ENCODE results near the gene PSMD9. TPM values are rescaled to one million over a fixed set of nuclear protein-coding genes. Genes with fewer than 3 reads are reported as not detected.

Gene PSMD9
- total RNA-seq, 1 experiment from 2014 or later = 86.4 TPM

DNA sequence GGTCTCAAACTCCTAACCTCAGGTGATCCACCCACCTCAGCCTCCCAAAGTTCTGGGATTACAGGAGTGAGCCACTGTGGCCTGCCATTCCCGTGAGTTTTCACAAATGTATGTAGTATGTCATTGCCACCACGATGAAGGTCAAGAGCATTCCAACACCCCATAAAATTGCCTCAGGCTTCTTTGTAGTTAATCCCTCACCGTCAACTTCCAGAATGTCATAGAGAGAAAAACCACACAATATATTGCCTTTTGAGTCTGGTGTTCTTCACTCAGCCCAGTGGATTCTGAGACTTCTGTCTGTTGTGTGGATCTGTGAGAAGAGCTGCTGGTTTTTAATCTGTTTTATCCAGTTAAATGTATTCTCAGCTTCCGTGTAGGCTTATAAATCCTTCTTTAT, 17.2 kb downstream of the PSMD9 start:
- Histone ChIP-seq H3K36me3 (ENCODE audit: insufficient read depth, low read length, poor library complexity, severe bottlenecking) (peaks cover 44% of the 10 kb centered on the region), H3K9me3 (ENCODE audit: low read depth, low read length, poor library complexity, severe bottlenecking) (no peaks in the 10 kb centered on the region), H3K4me3 (ENCODE audit: low read depth, low read length, poor library complexity, severe bottlenecking) (no peak overlapping the region), H3K27me3 (replicated peaks; ENCODE audit: insufficient read depth, low read depth, low read length, poor library complexity) (no peaks in the 10 kb centered on the region), H3K4me1 (ENCODE audit: insufficient read depth, low read length, poor library complexity, severe bottlenecking) (no peaks in the 10 kb centered on the region), H3K27ac (ENCODE audit: low read depth, low read length, poor library complexity, severe bottlenecking) (no peak overlapping the region)
- ChIA-PET POLR2A (ENCODE audit: low non-redundant PET) (no interaction called here), CTCF (no interaction called here)
- no peak for TF ChIP-seq EZH2 (IDR thresholded peaks at IDR 0.05; ENCODE audit: borderline replicate concordance, low read depth, low read length, poor library complexity, severe bottlenecking)
- TF ChIP-seq CTCF (conservative IDR thresholded peaks at IDR 0.05; ENCODE audit: low read depth, low read length) = no peak
- no peak for DNase-seq (ENCODE audit: low spot score)
- BruUV-seq (replicated peaks) = no TSS peak
- intact Hi-C loops (cut with micrococcal nuclease; ENCODE audit: unreplicated experiment) = no loop called here

- ChIA-PET POLR2A (ENCODE audit: low non-redundant PET) (no interaction called here), CTCF (no interaction called here)
Measured at GRCh38 chr12:121908702-121909101, 20.1 kb downstream of the PSMD9 start.

GRCh38 chr12:121911824-121912585, 23.4 kb downstream of the PSMD9 start:
- ChIA-PET CTCF (no interaction called here), POLR2A (ENCODE audit: low non-redundant PET) (interaction anchor here (0.6 kb wide), 1 partner anchor 87 kb away, joined by 17 read pairs; no protein-coding TSS in a partner anchor)
- H3K27ac ChIP-seq (ENCODE audit: low read depth, low read length, poor library complexity, severe bottlenecking) = no peak overlapping the region
- TF ChIP-seq EZH2 (IDR thresholded peaks at IDR 0.05; ENCODE audit: borderline replicate concordance, low read depth, low read length, poor library complexity, severe bottlenecking) = no peak
- TF ChIP-seq CTCF (conservative IDR thresholded peaks at IDR 0.05; ENCODE audit: low read depth, low read length) = no peak
- DNase-seq (ENCODE audit: low spot score) = no peak
- intact Hi-C loops (cut with micrococcal nuclease; ENCODE audit: unreplicated experiment) = loop anchor here (10.0 kb wide), 1 partner anchor 143 kb away; no protein-coding TSS in a partner anchor
- peaks cover 14% of the 10 kb centered on the region for H3K36me3 ChIP-seq (ENCODE audit: insufficient read depth, low read length, poor library complexity, severe bottlenecking)
- no peak overlapping the region for H3K4me3 ChIP-seq (ENCODE audit: low read depth, low read length, poor library complexity, severe bottlenecking)
- H3K9me3 ChIP-seq (ENCODE audit: low read depth, low read length, poor library complexity, severe bottlenecking) = no peaks in the 10 kb centered on the region
- peaks cover 21% of the 10 kb centered on the region for H3K4me1 ChIP-seq (ENCODE audit: insufficient read depth, low read length, poor library complexity, severe bottlenecking)
- H3K27me3 ChIP-seq (replicated peaks; ENCODE audit: insufficient read depth, low read depth, low read length, poor library complexity) = no peaks in the 10 kb centered on the region
- BruUV-seq (replicated peaks) = no TSS peak

More at GRCh38 chr12:121908702-121909101, 20.1 kb downstream of the PSMD9 start:
- no peak for DNase-seq (ENCODE audit: low spot score)
- Histone ChIP-seq H3K9me3 (ENCODE audit: low read depth, low read length, poor library complexity, severe bottlenecking) (no peaks in the 10 kb centered on the region), H3K4me3 (ENCODE audit: low read depth, low read length, poor library complexity, severe bottlenecking) (no peak overlapping the region), H3K36me3 (ENCODE audit: insufficient read depth, low read length, poor library complexity, severe bottlenecking) (peaks cover 25% of the 10 kb centered on the region), H3K27me3 (replicated peaks; ENCODE audit: insufficient read depth, low read depth, low read length, poor library complexity) (no peaks in the 10 kb centered on the region), H3K4me1 (ENCODE audit: insufficient read depth, low read length, poor library complexity, severe bottlenecking) (no peaks in the 10 kb centered on the region), H3K27ac (ENCODE audit: low read depth, low read length, poor library complexity, severe bottlenecking) (no peak overlapping the region)
- intact Hi-C loops (cut with micrococcal nuclease; ENCODE audit: unreplicated experiment) = no loop called here
- BruUV-seq (replicated peaks) = no TSS peak
- TF ChIP-seq CTCF (conservative IDR thresholded peaks at IDR 0.05; ENCODE audit: low read depth, low read length) = no peak
